Stimulated activated CD4-positive, alpha-beta T cell treated with anti-CD3 and anti-CD28 coated beads, Interleukin-12 subunit alpha, Interleukin-12 subunit beta, amount 100 ng/mL, for 4 hours (primary cell): ENCODE measurements around the gene ADCY5.

Experiments used
- DNase-seq: peaks from one replicate; pipeline ENCODE4 v3.0.0-alpha.2; 2020

ADCY5 gene

DNA sequence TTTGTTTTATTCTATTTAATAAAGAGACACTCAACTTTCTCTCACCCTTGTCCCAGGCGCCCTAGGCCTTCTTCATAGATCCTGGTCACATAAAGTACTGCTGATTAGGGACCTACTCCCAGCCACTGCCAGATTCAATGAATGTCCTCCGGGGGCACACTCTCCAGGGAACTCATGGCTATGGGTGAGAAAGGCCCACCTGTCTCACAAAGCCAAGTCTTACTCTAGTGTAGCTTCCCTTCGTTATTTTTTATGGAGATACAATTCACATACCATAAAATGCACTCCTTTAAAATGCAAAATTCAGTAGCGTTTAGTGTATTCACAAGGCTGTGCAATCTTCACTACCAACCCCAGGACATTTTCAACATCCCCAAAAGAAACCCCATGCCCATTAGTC, 87.8 kb downstream of the ADCY5 start:
- DNase-seq, result no peak

DNA sequence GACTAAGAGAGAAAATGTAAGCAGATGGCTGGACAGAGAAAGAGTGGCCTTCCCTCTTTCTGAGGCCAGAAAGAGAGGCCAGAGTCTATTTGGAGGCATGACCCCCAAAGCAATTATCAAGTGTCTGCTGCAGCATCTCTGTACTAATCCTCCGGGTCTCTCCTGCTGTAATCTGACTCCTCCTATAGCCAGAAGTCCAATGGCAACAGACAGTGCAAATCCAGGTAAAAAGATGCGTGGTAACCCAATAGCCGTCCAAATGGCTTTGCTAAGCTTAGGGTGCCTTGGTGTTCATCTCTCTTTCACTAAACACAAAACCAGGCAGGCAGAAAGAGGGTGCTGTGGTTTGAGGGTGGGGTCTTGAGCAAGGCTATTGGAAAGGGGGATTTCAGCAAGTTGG, 91.6 kb downstream of the ADCY5 start:
- DNase-seq, result no peak

DNA sequence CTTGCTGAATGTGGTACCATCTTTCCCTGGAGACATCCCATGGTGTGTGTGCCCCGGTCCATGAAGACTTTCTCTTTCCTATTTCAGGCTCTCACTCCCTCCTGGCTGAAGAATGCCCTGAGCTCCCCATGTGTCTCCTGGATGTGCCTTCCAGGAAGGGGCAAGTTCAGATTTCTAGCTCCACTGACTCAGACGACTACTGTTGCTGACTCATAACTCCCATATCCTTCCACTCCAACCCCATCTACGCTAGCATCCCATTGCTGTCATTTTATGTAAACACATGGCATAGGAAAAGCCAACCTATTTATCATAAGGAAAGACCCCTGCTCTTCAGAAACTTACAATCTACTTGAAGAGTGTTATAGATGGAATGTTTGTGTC, 95.0 kb downstream of the ADCY5 start:
- no peak for DNase-seq

DNA sequence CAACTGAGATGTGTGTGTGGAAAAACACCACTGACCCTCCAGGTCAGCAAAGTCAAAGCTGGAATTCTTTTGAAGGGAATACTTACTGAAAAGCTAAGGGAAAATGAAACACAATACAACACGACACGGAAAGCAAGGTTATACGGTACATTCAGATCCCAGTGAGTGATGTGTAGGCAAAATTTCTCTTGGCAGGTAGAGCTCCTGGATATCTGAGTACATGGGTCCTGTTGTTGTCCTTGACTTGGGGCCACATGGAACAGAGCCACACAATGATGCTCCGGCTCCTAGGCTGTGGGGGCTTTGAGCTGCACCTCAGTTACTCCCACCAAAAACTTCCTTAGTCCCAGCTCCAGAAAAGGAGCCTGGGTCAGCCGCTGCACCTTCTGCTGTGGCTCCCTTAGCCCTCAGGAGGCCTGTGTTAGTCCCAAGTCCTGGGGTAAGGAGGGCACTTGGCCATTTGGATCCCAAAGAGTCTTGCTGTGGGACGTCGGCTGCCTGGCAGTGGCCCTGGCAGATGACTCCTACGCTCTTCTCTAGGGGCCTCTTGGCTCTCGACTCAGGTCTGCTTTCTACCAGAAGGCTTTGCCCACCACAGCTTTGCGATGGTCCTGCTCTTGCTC, 95.6 kb downstream of the ADCY5 start:
- no peak for DNase-seq

DNA sequence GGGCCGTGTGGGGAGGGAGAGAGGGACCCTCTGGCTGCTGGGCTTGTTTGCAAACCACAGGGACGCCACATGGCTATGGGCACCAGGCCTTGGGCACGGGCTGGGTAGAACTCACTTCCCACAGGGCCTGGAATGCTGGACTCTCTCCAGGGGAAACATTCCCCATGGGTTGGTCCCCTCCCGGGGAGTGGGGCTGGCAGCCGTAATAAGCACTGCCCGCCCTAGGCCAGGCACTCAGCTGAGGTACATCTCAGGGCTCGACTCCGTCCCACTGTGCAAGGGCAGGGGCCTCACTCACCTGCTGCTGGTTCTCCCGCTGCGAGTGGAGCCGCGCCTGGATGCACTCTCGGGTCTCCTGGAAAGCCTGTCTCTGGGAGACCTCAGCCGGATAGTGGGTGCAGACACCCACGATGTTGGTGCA, 96.7 kb downstream of the ADCY5 start:
- no peak for DNase-seq

DNA sequence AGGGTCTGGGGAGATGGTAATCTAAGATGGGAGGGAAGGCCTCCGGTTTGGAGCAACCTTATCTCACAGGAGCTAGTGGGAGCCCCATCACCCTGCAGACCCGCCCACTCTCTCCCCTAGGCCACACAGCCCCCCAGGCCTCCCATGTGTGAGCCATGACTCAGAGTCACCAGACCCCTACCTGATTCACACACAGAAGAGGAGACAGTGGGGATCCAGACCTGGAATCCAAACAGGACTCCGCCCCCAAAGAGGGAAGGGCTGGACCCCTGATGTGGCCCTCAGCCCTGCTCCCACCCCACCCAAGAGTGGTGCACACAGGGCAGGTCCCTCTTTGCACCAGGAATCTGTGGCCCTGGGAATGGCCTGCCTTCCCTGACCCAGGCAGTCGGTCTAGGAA, 97.4 kb downstream of the ADCY5 start:
- no peak for DNase-seq

DNA sequence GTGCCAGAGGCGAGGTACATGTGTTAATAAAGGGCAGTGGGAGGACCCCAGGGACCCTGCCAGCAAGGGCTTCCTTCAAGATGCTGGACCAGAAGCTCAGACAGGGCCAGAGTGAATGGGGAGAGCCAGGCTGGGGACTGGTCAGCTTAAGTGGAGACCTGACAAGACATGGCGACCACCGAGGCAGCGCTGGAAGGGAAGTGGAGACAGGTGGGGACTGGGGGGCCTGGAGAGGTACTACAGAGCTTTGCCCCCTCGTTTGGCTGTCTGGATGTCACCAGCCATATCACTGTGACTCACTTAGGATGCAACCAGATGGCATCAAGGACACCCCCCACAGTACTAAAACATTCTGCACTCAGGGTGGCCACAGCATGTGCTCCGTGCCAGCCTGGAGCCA, 97.9 kb downstream of the ADCY5 start:
- DNase-seq, result no peak

DNA sequence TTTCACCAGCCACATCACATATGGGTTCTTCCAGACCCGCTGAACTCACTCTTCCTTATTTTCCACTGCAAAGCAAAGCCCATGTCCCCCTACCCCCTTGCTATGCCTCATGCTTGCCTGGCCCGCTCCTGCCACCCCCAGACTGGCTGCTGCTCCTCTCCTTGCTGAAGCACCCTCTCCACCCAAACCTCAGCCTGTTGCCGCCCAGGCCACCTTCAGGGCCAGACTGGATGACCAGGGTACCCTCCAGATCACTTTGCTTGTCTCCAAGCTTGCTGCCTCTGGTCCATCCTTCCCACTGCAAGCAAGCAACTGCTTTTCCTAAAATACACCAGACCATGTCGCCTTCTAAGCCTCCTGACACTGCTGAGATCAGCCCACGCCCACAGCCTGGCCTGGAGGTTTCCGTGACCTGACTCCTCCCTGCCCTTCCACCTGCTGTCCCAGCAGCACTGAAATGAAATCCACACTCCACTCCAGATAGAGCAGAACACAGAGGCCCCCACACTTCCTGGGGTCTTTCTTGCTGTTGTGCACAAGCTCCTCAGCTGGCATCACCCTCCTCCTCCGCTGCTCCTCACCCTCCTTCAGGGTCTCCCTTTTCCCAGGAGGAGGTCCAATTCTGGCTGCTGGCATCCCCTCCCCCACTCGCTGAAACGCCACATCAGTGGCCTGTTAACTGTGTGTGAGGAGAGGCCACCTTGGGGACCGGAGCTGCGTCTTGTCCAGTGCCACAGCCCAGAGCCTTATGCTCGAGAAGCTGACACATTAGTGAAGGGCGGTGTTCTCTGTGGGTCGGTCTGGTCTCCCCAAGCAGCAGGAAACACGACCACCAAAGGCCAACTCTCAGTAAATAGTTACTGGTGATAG, 99.1 kb downstream of the ADCY5 start:
- no peak for DNase-seq

DNA sequence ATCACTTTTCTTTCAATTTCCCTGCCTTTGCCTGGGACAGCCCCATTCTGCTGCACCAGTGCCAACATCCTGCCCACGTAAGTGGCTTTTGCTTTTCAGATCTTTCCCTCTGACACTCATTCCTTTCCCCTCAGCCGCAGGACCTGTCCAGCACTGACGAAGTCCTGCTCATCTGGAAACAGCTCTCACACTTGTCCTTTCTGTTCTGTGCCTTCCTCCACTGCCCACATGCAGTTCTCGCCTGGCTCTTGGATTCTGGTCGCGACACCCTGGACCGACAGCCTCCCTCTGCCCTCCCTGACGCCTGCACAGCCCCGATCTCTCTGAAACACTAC, 99.7 kb downstream of the ADCY5 start:
- DNase-seq, result no peak

DNA sequence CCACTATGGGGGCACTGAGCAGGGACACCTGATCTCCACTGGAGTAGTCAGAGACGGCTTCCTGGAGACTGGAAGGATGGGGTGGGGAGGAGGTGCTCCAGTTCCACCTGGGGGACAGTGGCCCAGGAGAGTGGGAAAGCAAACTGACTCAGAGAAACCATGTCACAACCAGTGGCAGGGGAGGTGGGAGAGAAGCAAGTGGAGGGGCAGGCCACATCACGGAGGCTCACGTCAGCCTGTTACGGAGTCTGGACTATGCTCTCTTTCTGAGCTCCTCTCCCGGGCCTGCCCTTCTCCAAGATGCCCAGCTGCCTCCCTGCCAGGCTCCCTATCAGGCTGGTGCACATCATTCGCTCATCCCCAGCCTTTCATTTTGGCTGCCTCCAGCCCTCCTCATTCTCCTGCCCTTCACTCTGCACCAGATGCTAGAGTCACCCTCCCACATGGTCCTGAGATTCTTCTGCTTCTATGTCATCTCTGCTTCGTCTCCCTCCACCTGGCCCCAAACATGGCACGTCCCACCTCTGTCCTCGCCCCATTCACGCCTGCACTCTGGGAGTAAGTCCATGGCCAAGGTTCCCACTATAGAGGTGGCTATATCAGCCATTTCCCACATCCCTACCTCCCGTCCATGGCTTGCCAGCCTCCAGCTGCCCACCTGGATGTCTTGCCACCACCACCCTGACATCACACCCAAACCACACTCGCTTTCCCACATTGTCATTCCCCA, 100.3 kb downstream of the ADCY5 start:
- no peak for DNase-seq

DNA sequence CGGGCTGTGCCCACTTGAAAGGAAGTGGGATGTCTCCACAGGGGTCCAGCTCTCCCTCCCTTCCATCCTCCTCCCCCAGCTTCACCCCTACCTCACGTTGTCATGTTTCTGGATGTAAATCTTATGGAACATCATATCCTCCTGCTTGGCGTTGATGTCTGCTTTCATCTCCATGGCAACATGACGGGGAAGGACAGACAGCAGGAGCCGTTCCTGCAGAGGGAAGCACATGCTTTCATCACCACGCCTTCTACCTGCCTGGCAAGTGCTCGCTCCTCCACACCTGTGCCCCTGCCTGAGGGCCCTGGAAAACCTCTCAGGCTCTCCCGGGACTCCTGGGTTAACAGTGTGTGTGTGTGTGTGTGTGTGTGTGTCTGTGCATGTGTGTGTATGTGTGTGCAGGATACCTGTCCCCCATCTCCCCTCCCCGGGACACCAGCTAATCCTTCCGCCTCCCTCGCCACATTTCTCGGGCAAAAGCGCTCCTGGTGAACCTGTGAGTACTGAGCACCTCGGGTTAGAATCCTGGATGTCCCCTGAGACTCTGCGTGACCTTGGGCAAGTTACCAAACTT, 101.1 kb downstream of the ADCY5 start:
- DNase-seq, result no peak

DNA sequence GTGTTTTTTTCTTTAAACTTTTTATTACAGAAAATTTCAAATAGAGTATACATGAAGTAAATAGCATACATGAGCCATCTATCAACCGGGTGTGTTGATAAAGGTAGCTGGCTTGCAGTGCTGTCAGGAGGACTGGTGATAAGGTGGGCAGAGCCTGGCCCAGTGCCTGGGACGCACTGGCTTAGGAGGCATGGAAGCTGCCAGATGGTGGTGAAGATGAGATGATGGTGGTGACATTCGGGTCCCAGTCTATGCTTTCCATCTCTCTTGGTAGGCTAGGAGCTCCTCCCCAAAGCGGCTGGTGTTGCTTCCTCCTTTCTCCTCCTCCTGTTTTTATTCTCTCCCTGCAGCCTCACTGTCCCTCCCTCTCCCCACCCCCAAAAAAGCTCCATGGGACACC, 101.7 kb downstream of the ADCY5 start:
- no peak for DNase-seq

DNA sequence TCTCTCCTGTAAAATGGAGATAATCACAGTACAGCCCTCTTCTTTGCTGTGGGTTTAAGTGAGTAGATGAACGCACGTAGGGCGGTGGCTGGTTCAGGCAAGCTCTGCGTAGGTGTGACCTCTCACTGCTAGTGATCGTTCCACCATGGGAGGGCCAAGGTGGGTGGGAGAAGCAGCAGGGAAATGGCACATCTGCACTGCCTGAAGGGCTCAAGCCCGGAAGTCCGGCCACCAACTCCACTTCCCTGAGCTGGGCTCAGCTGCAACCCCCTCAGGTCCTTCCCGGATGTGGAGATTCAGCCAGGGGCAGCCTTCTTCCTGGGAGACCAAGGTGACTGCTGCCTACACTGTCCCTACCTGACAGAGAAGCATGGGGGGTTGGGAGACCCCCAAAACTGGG, 102.9 kb downstream of the ADCY5 start:
- DNase-seq, result no peak

DNA sequence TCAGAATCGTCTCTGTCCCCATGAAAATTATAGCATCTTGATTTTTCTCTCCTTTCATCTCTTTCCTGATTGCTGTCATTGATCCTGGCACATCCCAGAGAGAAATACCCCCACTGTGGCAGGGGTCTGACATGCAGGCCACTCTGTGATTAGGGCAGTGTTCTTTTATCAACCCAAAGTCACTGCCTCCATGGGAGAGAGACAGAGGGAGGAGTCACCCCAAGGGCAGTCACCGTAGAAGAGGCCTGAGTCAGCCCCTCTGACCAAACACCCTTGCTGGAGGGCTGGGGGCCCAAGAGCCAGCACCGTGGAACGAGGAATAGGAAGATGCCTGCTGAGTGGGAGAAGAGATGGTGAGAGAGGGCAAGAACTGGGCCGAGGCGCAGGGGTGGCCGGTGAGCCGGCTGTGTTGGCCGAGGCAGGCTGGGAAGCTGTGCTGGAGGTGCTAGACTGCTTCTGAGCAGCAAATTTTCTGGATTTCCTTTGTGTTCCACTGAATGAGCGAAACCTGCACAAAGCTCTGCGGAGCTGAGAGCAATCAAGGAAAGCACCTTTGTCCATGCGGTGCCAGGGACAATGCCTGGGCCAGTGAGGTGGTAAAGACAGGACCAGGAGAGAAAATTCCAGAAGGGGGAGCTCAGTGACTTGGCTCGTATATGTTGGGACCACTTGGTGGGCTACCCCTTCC, 103.8 kb downstream of the ADCY5 start:
- no peak for DNase-seq

DNA sequence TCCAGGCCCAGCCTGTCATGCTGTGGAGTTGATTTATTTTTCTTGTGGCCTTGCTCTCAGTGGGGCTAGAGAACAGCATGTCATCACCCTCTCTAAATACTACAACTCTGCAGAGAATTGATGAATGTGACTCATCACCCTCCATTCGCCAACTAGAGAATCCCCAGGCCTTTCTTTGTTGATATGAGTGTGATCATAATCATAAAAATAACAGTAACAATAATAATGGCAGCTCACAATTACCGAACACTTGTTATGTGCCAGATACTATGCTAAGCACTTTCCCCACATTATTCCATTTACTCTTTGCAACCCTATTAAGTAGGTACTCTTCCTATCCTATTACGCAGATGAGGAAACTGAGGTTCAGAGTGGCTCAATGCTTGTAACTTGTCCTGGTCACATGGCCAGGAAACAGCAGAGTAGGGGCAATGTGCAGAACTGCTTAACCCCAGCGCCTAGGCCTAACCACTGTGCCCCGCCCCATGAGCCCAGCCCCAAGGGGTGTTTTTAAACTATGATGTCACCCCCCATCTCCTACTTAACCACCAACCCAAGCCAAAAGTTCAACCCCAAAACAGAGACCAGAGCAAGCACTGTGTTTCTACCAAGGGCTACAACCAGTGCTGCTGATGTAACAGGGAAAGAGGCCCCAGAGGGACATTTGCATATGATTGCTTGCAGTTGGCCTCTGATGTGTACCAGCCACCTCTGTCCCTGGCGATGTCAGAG, 104.5 kb downstream of the ADCY5 start:
- no peak for DNase-seq

DNA sequence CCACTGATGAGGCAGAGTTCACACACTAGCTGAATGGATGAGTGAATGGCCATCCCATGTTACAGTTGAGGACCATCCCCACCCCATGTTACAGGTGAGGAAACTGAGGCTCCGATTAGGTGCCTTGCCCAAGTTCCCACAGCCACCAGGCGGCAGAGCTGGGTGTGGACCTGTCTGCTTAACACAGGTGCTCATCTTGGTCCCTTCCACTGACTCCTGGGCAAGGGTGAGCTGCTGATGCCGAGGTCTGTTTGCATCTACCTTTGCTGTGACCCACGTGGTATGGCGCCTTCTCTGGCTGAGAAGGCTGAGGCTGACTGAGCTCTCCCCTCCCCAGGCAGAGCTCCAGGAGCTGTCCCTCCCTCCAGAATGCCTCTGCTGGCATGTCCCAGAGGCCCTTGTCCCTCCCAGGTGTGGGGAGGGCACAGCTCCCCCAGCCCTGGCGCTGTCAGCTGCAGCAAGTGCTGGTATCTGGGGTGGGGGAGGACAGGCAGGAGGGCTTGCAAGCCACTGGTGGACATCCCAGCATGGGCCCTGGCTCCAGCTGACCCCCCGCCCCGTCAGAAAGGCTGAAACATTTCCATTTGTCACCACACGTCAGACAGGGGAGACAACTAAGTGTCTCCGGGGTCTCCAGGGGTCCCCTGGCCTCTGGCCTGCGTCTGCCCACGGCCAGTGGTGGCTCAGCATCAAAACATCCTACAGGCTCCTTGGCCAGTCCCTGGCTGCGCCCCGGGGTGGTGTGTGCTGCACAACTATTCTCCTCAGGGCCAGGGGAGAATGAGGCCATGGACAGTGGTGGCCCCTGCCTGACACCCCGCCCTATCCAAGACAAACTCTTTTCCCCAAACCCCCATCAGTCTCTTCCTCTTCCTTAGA, 105.4 kb downstream of the ADCY5 start:
- no peak for DNase-seq

DNA sequence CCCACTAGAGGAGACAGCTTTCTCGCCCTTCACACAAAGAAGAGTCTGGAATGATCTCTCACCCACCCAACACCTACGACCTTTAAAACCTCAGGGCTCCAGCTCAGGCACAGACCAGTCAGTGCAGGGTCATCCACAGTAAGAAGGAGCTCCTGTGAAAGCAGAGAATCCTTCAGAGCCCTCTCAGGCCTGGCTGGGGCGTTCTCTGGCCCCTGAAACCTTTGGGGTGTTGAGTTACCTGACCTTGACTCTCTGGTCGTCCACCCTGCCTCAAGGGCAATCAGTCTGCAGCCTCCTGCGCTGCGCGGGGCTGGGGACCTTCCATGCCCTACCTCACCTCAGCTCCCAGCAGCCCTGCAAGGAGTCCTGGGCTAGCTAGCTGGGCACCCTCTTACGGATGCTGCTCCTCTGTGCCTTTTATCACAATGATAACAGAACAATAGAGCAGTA, 106.2 kb downstream of the ADCY5 start:
- no peak for DNase-seq

DNA sequence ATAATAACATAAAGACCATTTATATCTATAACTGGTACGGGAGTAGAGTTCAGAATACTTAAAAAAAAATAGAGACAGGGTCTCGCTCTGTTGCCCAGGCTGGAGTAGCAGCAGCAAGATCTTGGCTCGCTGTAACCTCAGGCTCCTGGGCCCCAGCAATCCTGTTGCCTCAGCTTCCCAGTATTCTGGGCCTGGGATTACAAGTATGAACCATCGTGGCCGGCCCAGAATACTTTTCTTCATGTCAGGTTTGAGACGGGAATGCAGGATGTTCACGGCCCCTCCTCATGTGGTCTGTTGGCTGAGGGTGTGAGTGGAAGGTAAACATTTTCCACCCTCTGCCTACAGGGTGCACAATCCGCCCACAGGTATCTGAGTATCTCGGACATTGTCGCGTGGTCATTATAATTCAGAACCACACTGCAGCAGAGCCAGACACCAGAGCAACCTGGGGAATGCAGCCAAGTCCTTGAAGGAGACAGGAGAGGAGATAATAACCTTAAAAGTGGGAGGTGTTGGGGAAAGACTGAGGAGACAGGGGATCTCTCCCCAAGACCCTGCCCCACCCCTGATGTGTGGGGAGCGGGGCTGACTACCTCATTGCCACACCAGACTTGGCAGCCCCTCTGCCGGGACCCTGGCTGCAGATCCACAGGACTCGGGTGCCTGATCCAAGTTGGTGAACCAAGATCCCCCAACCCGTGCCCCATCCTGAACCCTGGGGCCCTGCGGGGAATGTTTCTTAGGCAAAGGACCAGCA, 106.8 kb downstream of the ADCY5 start:
- no peak for DNase-seq

DNA sequence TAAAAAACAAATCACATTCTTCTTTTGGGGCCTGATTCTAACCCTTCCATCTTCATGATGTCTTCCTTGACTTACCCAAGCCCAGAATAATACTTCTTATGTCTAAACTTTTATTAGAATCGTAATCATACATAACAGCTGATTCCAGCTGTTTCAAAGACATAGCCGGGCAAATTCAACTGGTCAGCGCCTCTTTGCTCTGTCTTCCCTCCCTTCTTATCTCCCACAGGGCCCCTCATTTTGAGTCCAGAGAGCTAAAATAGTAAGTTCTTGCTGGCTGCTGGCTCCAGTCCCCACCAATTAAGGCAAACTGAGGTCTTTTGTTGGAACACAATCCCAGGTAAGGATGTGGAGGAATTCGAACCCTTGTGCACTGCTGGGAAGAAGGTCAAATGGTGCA, 108.6 kb downstream of the ADCY5 start:
- DNase-seq, result no peak

DNA sequence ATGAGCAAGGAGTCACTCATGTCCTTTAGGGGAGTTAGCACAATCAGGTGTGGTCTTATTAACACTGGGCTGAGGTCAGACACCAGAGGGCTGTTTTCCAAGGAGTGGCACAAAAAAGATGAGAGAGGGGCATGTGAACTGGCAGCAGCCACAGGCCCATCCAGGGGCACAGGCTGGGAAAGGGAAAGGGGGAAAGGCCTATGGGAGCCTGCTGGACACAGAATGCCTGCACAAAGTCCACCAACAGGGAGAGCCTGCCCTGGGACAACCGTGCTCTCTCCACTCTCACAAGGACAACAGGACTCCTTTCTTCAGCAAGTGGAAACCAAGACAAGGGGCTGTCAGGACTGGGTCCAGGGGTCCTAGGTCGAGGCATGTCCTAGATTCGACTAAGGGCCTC, 109.6 kb downstream of the ADCY5 start:
- no peak for DNase-seq
